GM21528 (cell line): ENCODE measurements around the gene MAML3.

Experiments used
- ATAC-seq: cut with Tn5 transposase; IDR thresholded peaks from one replicate; pipeline ENCODE4 v1.9.1; 2021; ENCODE audit warnings: mild to moderate bottlenecking, moderate library complexity; ENCODE audit not compliant: unreplicated experiment, low FRiP score

Gene MAML3

GRCh38 chr4:139908636-139909437, 245.1 kb downstream of the MAML3 start:
- no peak for ATAC-seq

GRCh38 chr4:139907001-139907809, 246.8 kb downstream of the MAML3 start:
- ATAC-seq = no peak

- ATAC-seq = no peak
Observed at GRCh38 chr4:139905489-139905888, 248.5 kb downstream of the MAML3 start.

DNA sequence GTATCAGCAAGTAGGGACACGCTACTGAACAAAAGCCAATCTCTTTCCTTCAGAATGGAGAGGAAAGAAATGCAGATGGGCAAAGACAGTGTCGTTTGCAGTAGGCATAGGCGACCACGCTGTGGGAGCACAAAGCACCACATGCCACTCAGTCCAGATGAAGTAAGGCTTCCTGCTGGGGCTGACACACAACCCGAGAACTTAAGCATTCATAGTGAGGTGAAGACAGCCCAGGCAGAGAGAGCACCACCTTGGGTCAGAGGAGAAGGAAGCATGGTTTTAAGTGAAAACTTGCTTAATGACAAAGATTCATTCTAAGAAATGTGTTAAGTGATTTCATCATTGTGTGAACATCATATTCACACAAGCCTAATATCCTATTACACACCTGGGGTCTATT, 249.6 kb downstream of the MAML3 start:
- ATAC-seq = no peak

- ATAC-seq = no peak
Observed at GRCh38 chr4:139903845-139904244, 250.1 kb downstream of the MAML3 start.

- ATAC-seq = no peak
Observed at GRCh38 chr4:139902321-139903320, 251.4 kb downstream of the MAML3 start.

GRCh38 chr4:139901531-139902320, 252.3 kb downstream of the MAML3 start:
- no peak for ATAC-seq

- ATAC-seq = no peak
Observed at GRCh38 chr4:139900964-139901376, 253.0 kb downstream of the MAML3 start.

DNA sequence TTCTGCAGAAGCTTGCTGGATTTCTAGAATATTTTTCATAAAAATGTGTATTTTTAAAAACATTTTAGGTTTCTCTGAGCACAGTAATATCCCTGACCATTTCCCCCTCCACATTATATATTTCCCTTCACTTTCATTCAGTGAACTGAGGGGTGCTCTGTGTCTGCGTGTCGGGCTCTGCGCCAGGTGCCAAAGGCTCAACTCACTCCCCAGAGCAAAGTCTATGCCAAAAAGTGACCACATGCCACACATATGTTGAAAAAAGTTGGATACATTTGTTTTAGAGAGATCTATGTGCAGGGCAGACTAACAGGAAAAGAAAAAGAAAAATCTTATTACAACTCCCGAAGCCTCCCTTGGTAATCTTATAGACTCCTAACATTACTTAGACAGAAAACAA, 254.6 kb downstream of the MAML3 start:
- no peak for ATAC-seq

DNA sequence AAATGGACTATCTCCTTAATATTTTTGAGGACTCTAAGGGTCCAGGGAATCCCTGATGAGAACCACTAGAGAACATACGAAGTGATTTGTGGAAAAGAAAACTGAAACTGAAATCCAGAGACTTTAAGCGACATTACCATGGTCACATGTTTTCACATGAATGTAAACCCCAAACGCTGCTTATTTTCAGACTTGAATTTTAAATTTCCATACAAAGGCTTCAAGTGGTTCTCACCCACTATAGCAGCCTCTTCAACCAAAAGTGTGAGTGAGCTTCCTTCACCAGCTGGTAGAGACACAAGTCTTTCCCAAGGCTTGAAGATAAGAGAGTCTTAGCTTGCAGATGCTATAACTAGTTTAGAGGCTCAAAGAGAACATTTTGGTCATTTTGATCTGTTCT, 255.7 kb downstream of the MAML3 start:
- ATAC-seq = peak; percentile 58

GRCh38 chr4:139896091-139896604, 257.8 kb downstream of the MAML3 start:
- no peak for ATAC-seq

GRCh38 chr4:139893801-139894200, 260.2 kb downstream of the MAML3 start:
- ATAC-seq = no peak

DNA sequence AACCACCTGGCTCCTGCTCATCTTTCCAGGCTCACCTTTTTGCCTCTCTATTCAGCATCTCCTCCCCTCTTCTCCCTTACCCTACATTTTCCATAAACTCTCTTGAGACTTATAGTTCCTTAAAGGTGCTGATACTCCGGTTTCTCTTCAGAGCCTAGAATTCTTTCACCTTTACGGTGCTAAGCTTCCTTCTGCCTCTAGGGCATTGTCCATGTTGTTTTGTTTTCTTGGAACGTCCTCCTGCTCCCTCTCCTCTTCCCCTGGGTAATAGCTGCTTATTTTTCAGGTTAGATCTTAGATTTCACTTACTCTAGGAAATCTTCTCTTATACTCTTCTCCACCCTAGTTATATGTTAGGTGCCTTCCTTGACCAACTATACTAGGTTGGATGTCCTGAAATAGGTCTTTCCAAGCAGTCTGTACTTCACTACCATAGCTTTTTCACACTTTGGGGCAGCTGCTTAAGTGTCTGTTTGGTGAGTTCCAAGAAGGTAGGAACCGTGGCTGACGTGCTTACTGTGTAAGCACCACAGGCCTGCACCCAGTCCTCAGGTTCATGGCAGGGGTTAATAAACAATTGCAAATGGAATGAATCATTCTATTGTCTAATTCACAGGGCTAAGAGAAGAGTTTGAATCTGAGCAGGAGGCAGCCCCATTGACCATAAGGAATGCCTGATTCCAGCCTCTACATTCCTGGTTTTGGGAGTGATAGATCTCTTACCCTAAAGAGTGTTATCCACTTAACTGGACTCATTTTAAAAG, 260.8 kb downstream of the MAML3 start:
- ATAC-seq = no peak

- ATAC-seq = no peak
Observed at GRCh38 chr4:139890816-139891215, 263.2 kb downstream of the MAML3 start.

DNA sequence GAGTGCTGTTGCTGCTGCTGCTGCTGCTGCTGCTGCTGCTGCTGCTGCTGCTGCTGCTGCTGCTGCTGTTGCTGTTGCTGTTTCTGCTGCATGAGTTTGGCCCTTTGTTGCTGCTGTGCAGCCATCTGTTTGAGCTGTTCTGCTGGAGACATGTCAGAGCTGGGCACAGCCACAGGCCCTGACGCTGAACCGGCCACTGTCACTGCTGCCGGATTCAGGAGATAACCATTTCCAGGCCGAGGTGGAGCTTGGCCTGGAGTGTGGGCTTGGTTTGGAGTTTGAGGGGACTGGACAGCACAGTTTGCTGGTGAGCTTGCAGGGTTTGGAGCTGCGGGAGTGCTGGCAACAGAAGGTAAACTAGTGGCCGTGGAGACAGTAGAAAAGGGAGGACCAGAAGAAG, 264.1 kb downstream of the MAML3 start:
- ATAC-seq = no peak

DNA sequence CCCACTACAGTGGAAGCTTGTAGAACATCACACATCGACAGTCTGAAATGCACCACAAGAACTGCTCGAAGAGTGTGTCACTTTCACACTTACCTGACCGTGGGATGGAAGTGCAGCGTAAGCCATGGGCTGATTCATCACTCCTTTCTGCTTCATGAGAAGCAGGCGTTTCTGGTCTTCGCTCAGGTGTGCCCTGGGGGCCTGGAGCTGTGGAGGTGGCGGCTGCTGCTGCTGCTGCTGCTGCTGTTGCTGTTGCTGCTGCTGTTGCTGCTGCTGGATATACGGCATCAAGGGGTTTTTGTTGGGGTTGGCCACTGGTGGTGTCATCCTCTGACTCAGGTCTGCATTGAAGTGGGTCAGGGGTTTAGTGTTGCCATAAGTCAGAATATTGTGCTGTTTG, 264.7 kb downstream of the MAML3 start:
- ATAC-seq = no peak

DNA sequence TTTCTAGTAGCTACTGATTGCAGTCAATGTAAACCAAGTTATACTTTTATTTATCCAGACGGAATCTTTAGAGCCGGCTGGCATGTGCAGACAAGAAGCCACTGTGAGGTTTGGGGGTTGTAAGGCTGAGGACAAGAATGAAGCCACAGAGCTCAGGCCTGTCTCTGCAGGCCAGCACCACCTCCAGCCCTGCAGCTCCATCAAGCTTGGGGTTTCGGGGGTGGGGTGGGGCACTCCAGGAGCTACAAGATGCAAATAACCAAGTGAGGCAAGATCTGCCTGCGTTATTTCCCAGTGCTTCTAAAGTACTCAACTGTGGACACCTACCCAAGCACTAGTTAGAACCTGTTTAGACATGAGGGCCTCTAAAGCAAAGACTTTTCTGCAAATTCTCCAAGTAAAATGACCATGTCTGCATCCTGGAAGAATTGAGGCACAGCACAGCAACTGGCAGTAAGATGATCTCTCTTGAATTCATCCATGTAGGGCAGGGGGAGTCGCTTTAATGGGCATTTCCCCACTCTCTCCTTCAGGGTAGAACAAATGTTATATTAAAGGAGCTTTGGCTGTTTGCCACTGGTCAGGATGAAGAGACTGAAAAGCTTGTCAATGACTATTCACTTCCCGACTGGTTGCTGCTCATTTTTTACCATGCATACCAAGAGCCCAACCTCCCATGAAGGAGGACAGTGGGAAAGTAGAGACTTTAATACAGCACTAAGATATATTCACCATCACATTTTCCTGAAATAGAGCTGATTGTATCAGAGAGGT, 265.8 kb downstream of the MAML3 start:
- peak; percentile 72 for ATAC-seq

GRCh38 chr4:139887376-139887802, 266.6 kb downstream of the MAML3 start:
- ATAC-seq = no peak
